Effector memory CD8-positive, alpha-beta T cell (primary cell): Measurements from ENCODE around the gene FABP6.

Experiments used
- ATAC-seq: fragments of 150-1000 bp; cut with Tn5 transposase; replicated peaks from 2 replicates; pipeline ENCODE4 v1.10.0; 2021; ENCODE audit warnings: mild to moderate bottlenecking, moderate library complexity
- DNase-seq, 3 experiments: peaks; one replicate each; pipeline ENCODE4 v3.0.0; 2021
- H3K27ac Mint-ChIP-seq, 2 donors: one replicate each; pipeline ENCODE4 v1.8.0; 2022; ENCODE audit warnings: mild to moderate bottlenecking in 2 of 2, mixed read lengths in 2 of 2, moderate library complexity in 2 of 2
- H3K27me3 Mint-ChIP-seq, 2 donors: one replicate each; pipeline ENCODE4 v1.8.0; 2022; ENCODE audit warnings: mixed read lengths in 2 of 2
- H3K36me3 Mint-ChIP-seq: one replicate; pipeline ENCODE4 v1.8.0; 2022; ENCODE audit warnings: mild to moderate bottlenecking, moderate library complexity, mixed read lengths; ENCODE audit not compliant: insufficient read depth
- H3K4me1 Mint-ChIP-seq, 2 donors: one replicate each; pipeline ENCODE4 v1.8.0; 2022; ENCODE audit warnings: low read depth in 2 of 2, mixed read lengths in 2 of 2
- H3K4me3 Mint-ChIP-seq, 2 donors: one replicate each; pipeline ENCODE4 v1.8.0; 2022; ENCODE audit warnings: mild to moderate bottlenecking in 2 of 2, mixed read lengths in 2 of 2, moderate library complexity in 2 of 2
- H3K9me3 Mint-ChIP-seq, 2 donors: one replicate each; pipeline ENCODE4 v1.8.0; 2022; ENCODE audit warnings: mixed read lengths in 2 of 2

Gene FABP6

DNA sequence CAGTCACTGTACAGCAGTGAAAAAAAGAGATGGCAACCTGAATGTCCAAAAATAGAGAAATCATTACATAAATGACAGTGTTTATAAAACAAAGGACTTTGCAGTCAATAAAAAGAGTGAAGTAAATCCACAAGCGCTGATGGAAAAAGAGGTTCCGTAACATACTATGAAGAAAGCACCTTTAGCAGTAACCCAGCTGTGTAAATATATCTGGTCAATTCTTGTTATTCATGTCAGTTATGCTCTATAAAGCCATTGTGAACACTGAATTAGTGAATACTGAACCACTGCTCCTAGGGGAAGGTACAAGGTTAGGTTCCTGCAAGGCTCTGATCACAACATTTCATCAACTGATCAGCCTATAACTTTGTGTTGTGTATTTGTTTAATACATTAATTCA, 43.6 kb downstream of the FABP6 start:
- DNase-seq, result no peak
- no peak overlapping the region for H3K4me3 Mint-ChIP-seq
- H3K27me3 Mint-ChIP-seq, result peaks cover 14 to 30% of the 10 kb centered on the region in 2 donors
- no peak for ATAC-seq
- H3K27ac Mint-ChIP-seq, result no peak overlapping the region
- no peaks in the 10 kb centered on the region for H3K9me3 Mint-ChIP-seq
- H3K36me3 Mint-ChIP-seq, result peaks cover 2% of the 10 kb centered on the region
- peaks cover 3 to 7% of the 10 kb centered on the region in 2 donors for H3K4me1 Mint-ChIP-seq

DNA sequence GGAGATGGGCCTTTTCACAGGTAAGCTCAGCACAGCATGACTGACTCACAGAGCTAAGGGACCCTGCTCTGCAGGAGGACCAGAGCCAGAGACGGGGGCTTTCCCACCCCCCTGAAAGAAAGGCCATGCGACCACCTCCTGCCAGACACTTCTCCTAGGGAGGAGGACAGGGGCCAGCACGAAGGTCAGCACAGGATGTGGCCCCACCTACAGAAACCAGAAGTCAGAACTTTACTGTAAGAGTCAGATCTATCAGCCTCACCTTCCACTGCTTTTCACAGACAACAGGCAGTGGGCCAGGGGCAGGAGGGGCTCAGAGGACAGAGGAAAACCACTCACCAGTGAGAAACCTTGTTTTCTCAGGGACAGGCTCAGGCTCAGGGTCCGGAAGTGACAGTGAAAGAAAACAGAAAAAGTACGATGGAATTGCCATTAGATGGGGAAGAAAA, 45.2 kb downstream of the FABP6 start:
- H3K9me3 Mint-ChIP-seq, result no peaks in the 10 kb centered on the region
- peaks cover 3 to 7% of the 10 kb centered on the region in 2 donors for H3K4me1 Mint-ChIP-seq
- no peak overlapping the region for H3K4me3 Mint-ChIP-seq
- DNase-seq, result no peak
- no peak overlapping the region for H3K27ac Mint-ChIP-seq
- peaks cover 14 to 21% of the 10 kb centered on the region in 2 donors for H3K27me3 Mint-ChIP-seq
- no peak for ATAC-seq
- H3K36me3 Mint-ChIP-seq, result peaks cover 2% of the 10 kb centered on the region

DNA sequence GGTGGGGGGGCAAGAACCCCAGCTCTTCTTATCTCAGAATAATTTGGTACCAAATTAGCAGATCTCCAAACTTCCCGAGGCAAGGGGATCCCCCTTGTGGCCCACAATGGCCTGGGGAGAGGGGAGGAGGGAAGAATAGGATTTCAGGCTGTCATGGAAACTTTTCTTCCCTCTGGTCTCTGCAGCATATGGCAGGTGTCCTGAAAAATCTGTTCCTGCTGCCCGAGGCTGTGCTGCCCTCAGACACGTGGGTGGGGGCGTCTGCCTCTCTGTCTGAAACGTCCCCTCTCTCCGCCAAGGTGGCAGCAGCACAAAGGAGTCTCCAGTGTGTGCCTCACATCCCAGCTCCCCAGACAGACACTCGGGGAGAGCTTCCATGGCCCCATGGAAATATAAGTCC, 49.0 kb downstream of the FABP6 start:
- H3K4me1 Mint-ChIP-seq, result peaks cover 0 to 3% of the 10 kb centered on the region in 2 donors
- H3K36me3 Mint-ChIP-seq, result peaks cover 2% of the 10 kb centered on the region
- no peak overlapping the region for H3K27ac Mint-ChIP-seq
- peaks cover 10 to 20% of the 10 kb centered on the region in 2 donors for H3K27me3 Mint-ChIP-seq
- ATAC-seq, result no peak
- DNase-seq, result no peak
- no peak overlapping the region for H3K4me3 Mint-ChIP-seq
- H3K9me3 Mint-ChIP-seq, result no peaks in the 10 kb centered on the region

GRCh38 chr5:160280384-160281095, 51.2 kb downstream of the FABP6 start:
- no peak overlapping the region for H3K4me3 Mint-ChIP-seq
- no peaks in the 10 kb centered on the region for H3K4me1 Mint-ChIP-seq
- ATAC-seq (no peak), DNase-seq (no peak)
- H3K27ac Mint-ChIP-seq, result no peak overlapping the region
- peaks cover 12 to 33% of the 10 kb centered on the region in 2 donors for H3K27me3 Mint-ChIP-seq
- H3K36me3 Mint-ChIP-seq, result no peaks in the 10 kb centered on the region
- H3K9me3 Mint-ChIP-seq, result no peaks in the 10 kb centered on the region

GRCh38 chr5:160281275-160281674, 52.0 kb downstream of the FABP6 start:
- no peaks in the 10 kb centered on the region for H3K4me1 Mint-ChIP-seq
- peaks cover 17 to 41% of the 10 kb centered on the region in 2 donors for H3K27me3 Mint-ChIP-seq

DNA sequence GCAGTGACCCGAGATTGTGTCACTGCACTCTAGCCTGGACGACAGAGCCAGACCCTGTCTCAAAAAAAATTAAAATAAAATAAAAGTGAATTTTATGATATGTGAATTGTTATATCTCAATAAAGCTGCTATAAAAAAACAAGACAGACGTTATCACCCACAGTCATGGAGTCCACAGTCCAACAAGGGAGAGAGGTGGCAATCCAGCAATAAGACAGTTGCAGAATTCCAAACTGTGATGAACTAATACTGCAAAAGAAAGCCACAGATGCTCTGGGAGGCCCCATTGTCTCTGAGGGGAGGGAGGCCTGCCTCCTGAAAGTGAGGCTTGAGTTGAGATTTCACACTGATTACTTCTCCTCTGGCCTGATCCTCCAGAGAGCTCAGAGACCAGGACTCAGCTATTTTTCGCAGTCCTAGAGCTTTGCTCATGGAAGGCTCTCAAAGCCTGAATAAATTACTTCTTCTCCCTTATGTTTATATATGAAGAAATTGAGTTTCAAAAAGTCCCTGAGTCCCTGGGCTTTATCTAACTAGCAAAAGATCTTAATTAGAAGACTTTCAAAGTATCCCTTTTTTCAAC, 55.1 kb downstream of the FABP6 start:
- Mint-ChIP-seq H3K9me3 (no peaks in the 10 kb centered on the region), H3K4me3 (no peak overlapping the region), H3K27me3 (peaks cover 25 to 56% of the 10 kb centered on the region in 2 donors), H3K27ac (no peak overlapping the region), H3K36me3 (no peaks in the 10 kb centered on the region), H3K4me1 (no peaks in the 10 kb centered on the region)
- ATAC-seq (no peak), DNase-seq (no peak)

More at GRCh38 chr5:160281275-160281674, 52.0 kb downstream of the FABP6 start:
- DNase-seq (no peak), ATAC-seq (no peak)
- no peak overlapping the region for H3K4me3 Mint-ChIP-seq
- no peaks in the 10 kb centered on the region for H3K36me3 Mint-ChIP-seq
- H3K9me3 Mint-ChIP-seq, result no peaks in the 10 kb centered on the region
- no peak overlapping the region for H3K27ac Mint-ChIP-seq

GRCh38 chr5:160285316-160285715, 56.0 kb downstream of the FABP6 start:
- H3K36me3 Mint-ChIP-seq, result no peaks in the 10 kb centered on the region
- ATAC-seq (no peak), DNase-seq (no peak)
- H3K27ac Mint-ChIP-seq, result no peak overlapping the region
- no peak overlapping the region for H3K4me3 Mint-ChIP-seq
- H3K9me3 Mint-ChIP-seq, result no peaks in the 10 kb centered on the region
- H3K27me3 Mint-ChIP-seq, result peaks cover 27 to 56% of the 10 kb centered on the region in 2 donors
- no peaks in the 10 kb centered on the region for H3K4me1 Mint-ChIP-seq

DNA sequence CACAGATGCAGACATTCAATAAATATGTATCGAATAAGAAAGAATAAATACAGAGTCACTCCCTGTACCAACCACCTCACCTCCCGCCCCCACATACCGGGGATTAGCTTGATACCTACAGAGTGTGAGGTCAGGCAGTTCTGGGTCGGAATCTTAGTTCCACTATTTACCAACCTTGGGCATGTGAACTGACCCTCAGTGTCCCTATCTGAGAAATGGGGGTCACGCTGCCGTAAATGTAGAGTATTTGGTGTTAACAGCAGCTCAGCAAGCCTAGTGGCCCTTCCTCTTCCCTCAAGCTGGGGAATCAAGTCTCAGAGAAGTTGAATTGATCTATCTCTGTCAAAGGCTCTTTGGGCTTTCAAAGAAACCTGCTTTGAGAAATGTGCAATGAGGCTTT, 57.6 kb downstream of the FABP6 start:
- H3K27ac Mint-ChIP-seq, result no peak overlapping the region
- no peak overlapping the region for H3K4me3 Mint-ChIP-seq
- H3K9me3 Mint-ChIP-seq, result no peaks in the 10 kb centered on the region
- no peaks in the 10 kb centered on the region for H3K36me3 Mint-ChIP-seq
- peaks cover 33 to 59% of the 10 kb centered on the region in 2 donors for H3K27me3 Mint-ChIP-seq
- no peaks in the 10 kb centered on the region for H3K4me1 Mint-ChIP-seq
- DNase-seq (no peak), ATAC-seq (no peak)

DNA sequence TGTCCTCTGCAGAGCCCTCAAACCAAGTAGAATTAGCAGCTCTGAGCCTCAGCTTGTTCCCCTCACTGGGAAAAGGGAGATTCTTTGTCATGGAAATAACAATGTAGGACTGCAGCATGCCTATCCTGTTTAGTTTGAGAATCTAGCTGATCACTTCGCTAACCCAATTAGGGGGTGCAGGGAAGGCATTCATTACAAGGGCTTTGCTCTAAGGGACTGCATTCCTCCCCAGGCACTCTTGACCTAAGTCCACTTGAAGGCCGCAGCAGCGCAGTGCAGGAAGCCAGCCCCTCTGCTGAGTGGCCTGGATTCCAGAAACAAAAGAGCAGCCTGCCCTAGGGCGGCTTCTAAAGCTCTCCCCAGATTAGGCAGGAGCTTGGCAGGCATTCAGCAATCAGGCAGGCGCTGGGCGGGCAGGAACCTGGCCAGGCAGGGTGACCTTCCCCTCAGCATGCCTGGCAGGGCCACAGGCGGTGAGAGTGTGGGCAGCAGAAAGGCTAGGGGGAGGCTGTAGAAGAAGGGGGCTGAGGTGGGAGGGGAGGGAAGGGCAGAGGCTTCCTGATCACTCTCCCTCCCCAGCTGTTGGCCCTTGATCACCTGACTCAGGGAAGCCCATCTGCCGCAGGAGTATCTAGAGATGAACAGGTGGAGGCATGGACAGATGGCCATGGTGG, 58.2 kb downstream of the FABP6 start:
- H3K4me3 Mint-ChIP-seq, result no peak overlapping the region
- DNase-seq, result no peak
- peaks cover 33 to 59% of the 10 kb centered on the region in 2 donors for H3K27me3 Mint-ChIP-seq
- ATAC-seq, result no peak
- H3K27ac Mint-ChIP-seq, result no peak overlapping the region
- H3K36me3 Mint-ChIP-seq, result no peaks in the 10 kb centered on the region
- no peaks in the 10 kb centered on the region for H3K4me1 Mint-ChIP-seq
- H3K9me3 Mint-ChIP-seq, result no peaks in the 10 kb centered on the region
